Common myeloid progenitor, CD34-positive (primary cell): ENCODE measurements around the gene ERBB4.

Source experiments
- CTCF ChIA-PET: fragments of 350-600 bp; sonication (Branson Sonifier 250); formaldehyde crosslinking; loops from one replicate; lab custom pipeline; 2021; ENCODE audit warnings: antibody characterized with exemption; lab: Charles Lee
- POLR2A ChIA-PET: fragments of 350-600 bp; sonication (Branson Sonifier 250); formaldehyde crosslinking; loops from one replicate; lab custom pipeline; 2021; ENCODE audit warnings: antibody characterized with exemption; lab: Charles Lee
- DNase-seq, 3 donors: peaks; one replicate each; pipeline versions ENCODE4 v3.0.0 to v3.0.0-alpha.2; 2013
- H3K27ac ChIP-seq, 2 experiments: 1 replicate in 1 of 2; 2 replicates in 1 of 2; pipeline ENCODE4 v1.7.0; 2013; ENCODE audit warnings: inconsistent platforms in 2 of 2, low read length in 2 of 2, mild to moderate bottlenecking in 2 of 2, low read depth in 1 of 2, moderate library complexity in 1 of 2; ENCODE audit not compliant: severe bottlenecking in 2 of 2, insufficient read depth in 1 of 2, poor library complexity in 1 of 2
- H3K27me3 ChIP-seq, 5 experiments: replicated peaks in 2 of 5; 1 replicate in 3 of 5; 2 replicates in 2 of 5; pipeline versions ENCODE4 v1.6.1 to v1.7.0; 2013; ENCODE audit warnings: low read length in 4 of 5, mild to moderate bottlenecking in 2 of 5, moderate library complexity in 2 of 5, inconsistent platforms in 1 of 5; ENCODE audit not compliant: insufficient read depth in 5 of 5, control insufficient read depth in 4 of 5
- H3K36me3 ChIP-seq, 4 experiments: 1 replicate in 2 of 4; 2 replicates in 2 of 4; pipeline versions ENCODE4 v1.6.1 to v1.7.0; 2013; ENCODE audit warnings: low read length in 3 of 4, control low read depth in 1 of 4, mild to moderate bottlenecking in 1 of 4; ENCODE audit not compliant: control insufficient read depth in 4 of 4, insufficient read depth in 4 of 4
- H3K4me1 ChIP-seq, 4 experiments: 1 replicate in 3 of 4; 2 replicates in 1 of 4; pipeline versions ENCODE4 v1.6.1 to v1.7.1; 2013; ENCODE audit warnings: low read length in 3 of 4, mild to moderate bottlenecking in 3 of 4, control low read depth in 1 of 4, inconsistent platforms in 1 of 4, moderate library complexity in 1 of 4; ENCODE audit not compliant: control insufficient read depth in 4 of 4, insufficient read depth in 4 of 4; ENCODE audit errors: control extremely low read depth in 1 of 4
- H3K4me3 ChIP-seq, 7 experiments: 1 replicate in 4 of 7; 2 replicates in 3 of 7; pipeline versions ENCODE4 v1.5.1 to v1.7.0; 2013; ENCODE audit warnings: mild to moderate bottlenecking in 7 of 7, low read length in 6 of 7, moderate library complexity in 6 of 7, inconsistent platforms in 2 of 7, low read depth in 2 of 7, control low read depth in 1 of 7; ENCODE audit not compliant: insufficient read depth in 4 of 7, control insufficient read depth in 1 of 7; ENCODE audit errors: extremely low read depth in 1 of 7
- H3K9me3 ChIP-seq, 5 experiments: 1 replicate in 4 of 5; 2 replicates in 1 of 5; pipeline versions ENCODE4 v1.6.1 to v1.7.1; 2013; ENCODE audit warnings: low read length in 4 of 5, mild to moderate bottlenecking in 2 of 5, inconsistent platforms in 1 of 5, low read depth in 1 of 5, moderate library complexity in 1 of 5; ENCODE audit not compliant: control insufficient read depth in 4 of 5, insufficient read depth in 2 of 5; ENCODE audit errors: control extremely low read depth in 1 of 5
- WGBS: methylation state at CpG from one replicate; pipeline ENCODE4 v1.1.5; 2013; ENCODE audit not compliant: insufficient coverage; 5-methylcytosine and 5-hydroxymethylcytosine counted together

Gene ERBB4

DNA sequence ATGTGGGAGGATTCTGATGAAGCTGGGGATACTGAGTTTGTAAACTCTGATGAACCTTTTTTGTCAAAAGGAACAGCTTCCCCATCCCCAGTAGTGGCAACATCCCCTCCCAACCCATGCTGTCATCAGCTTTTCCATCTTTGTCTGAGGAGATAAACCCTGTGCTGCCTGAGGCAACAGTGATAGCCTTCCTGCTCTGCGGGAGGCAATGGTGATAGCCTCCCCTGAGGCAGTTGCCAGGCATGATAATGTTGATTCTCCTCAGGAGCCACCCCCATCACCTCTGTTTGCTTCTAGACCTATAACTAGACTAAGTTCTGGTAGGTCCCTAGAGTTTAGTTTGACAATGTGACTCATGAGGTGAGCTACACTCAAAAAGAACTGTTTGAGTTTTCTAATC, 97.5 kb downstream of the ERBB4 start:
- DNase-seq = no peak
- Histone ChIP-seq H3K4me3 (no peak overlapping the region), H3K9me3 (no peaks in the 10 kb centered on the region), H3K27me3 (no peaks in the 10 kb centered on the region), H3K27ac (no peak overlapping the region), H3K4me1 (no peaks in the 10 kb centered on the region), H3K36me3 (no peaks in the 10 kb centered on the region)
- CTCF ChIA-PET = no interaction called here
- WGBS = no CpG with 5 or more reads among the region's 1 CpG
- POLR2A ChIA-PET = no interaction called here

DNA sequence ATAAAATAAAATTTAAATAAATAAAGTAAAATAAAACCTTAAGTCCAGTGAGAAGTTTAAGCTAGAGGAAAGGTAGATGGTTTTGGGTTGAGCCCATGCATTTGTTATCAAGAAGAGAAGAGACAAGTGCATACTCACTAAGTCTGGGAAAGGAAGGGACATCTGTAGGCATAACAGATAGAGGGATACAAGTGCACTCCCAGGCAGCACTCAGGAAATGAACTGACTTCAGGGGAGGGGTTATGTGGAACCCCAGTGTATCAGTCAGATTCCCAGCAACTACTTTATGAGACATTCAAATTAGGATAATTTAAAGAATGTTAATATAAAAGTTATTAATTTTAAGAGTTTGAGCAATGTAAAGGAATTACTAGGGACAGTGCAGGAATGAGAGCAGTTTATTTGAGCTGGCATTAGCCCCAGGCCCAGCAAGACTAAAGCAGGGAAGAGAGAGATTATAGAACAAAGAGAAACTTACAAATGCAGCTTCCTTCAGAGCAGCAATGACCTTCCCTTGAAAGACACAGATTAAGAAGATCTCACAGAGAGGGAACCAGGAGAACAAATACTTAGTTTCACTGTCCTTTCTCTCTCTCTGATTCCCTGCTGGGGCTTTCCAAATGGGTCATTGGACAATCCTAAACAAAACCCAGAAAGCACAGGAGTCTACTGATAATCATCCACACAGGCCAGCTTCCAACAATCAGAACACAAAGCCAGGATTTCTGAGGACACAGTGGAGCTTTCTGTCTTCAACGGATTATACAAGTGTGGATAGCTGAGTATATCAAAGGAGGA, 109.7 kb downstream of the ERBB4 start:
- WGBS = no CpG with 5 or more reads among the region's 1 CpG
- ChIA-PET CTCF (no interaction called here), POLR2A (no interaction called here)
- Histone ChIP-seq H3K36me3 (no peaks in the 10 kb centered on the region), H3K4me1 (no peaks in the 10 kb centered on the region), H3K4me3 (no peak overlapping the region), H3K9me3 (peaks cover 0 to 2% (median 0%) of the 10 kb centered on the region in 5 experiments), H3K27ac (no peak overlapping the region), H3K27me3 (no peaks in the 10 kb centered on the region)
- no peak for DNase-seq

DNA sequence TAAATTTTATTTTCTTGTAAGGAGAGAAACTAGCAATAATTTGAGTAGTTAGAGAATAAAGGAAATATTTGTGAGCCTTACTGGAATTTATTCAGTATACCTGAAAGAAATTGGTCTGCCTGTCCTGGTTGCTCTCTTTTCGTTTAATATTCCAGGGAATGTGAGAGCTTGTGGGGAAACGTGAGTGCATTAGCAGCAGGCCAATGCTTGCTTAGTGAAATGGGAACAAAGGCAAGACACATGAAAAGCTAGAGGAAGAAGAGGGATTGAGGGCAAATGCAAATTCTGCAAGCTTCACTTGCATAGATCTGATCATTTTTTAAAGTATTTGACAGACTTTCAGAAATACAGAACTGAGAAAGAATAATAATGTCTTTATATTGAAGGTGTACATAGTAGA, 111.0 kb downstream of the ERBB4 start:
- ChIA-PET POLR2A (no interaction called here), CTCF (no interaction called here)
- H3K36me3 ChIP-seq = no peaks in the 10 kb centered on the region
- H3K27ac ChIP-seq = no peak overlapping the region
- H3K4me3 ChIP-seq = no peak overlapping the region
- WGBS = 79% methylated on average over 2 of the region's 2 CpGs
- H3K9me3 ChIP-seq = peaks cover 0 to 2% (median 0%) of the 10 kb centered on the region in 5 experiments
- no peak for DNase-seq
- no peaks in the 10 kb centered on the region for H3K27me3 ChIP-seq
- no peaks in the 10 kb centered on the region for H3K4me1 ChIP-seq

DNA sequence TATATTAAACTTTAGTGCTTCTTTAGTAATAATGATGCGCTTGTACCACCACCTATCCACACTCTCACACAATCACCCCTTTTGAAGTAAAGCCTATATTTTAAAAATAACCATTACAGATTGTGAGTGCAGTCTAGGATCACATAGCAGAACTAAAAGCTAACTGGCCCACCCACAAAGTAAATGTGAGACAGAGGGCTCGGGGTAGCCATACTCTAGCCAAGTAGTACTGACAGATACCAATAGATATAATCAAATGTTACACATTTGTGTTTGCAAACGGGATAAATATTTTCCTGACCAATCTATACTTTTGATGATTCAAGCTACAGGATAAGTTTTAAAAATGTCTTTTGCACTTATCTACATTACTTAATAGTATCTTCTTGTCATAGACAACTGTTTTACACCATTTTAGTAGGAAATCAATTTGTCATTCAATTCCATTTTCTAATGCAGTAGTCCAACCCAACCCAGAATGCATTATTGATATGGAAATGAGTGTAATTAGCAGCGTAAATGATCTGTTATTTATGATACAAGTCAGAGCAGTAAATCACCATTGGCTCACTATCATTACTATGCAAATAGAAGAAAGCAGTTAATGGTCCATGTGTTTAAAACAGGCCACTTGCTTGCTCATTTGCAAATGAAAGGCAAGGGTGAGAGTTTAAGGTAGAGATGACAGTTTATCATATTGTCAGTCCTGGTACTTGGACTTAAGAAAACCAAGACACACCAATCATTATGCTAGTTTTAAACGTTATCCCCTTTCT, 111.8 kb downstream of the ERBB4 start:
- POLR2A ChIA-PET = no interaction called here
- no peak for DNase-seq
- WGBS = no CpG with 5 or more reads among the region's 5 CpGs
- no peaks in the 10 kb centered on the region for H3K4me1 ChIP-seq
- H3K9me3 ChIP-seq = peaks cover 0 to 2% (median 0%) of the 10 kb centered on the region in 5 experiments
- CTCF ChIA-PET = no interaction called here
- no peaks in the 10 kb centered on the region for H3K27me3 ChIP-seq
- H3K27ac ChIP-seq = no peak overlapping the region
- H3K36me3 ChIP-seq = no peaks in the 10 kb centered on the region
- no peak overlapping the region for H3K4me3 ChIP-seq

DNA sequence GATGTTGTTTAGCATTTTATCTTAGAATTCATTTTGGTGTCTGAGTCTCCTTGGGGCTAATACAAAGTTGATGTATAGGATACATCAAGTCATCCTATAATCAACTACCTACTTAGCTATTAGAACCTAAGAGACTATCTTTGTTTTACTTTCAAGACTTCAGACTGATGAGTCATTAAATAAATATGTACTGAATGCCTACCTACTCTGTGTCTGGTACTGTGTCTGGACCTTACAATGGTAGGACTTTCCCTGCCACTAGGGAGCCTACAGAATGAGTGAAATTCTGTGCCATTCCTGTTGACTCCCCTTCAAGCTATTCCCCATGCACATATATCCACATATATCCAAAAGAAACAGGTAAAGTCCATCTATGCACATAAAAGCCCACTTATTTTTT, 114.5 kb downstream of the ERBB4 start:
- no peak for DNase-seq
- CTCF ChIA-PET = no interaction called here

DNA sequence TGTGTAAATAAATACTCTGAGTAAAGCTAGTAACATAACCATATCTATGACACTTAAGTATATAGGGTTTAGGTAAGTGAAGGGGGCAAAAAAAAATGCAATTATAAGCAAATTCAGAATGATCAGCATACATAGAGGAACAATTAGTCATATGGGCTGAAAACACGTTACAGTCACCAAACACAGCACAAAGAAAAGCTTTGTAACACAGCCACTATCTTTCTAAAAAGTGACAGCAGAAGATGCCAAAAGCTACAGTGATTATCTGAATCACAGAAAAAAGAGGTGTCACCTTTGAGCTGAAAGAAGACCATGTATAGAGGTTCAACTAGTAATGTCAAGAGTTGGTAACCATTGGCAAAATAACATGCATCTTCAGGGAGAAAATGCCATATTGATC, 115.5 kb downstream of the ERBB4 start:
- no peak overlapping the region for H3K27ac ChIP-seq
- no peak overlapping the region for H3K4me3 ChIP-seq
- H3K9me3 ChIP-seq = peaks cover 0 to 2% (median 0%) of the 10 kb centered on the region in 5 experiments
- WGBS = 100% methylated on average over 1 of the region's 1 CpG
- peaks cover 0 to 2% (median 0%) of the 10 kb centered on the region in 5 experiments for H3K27me3 ChIP-seq
- DNase-seq = no peak
- POLR2A ChIA-PET = no interaction called here
- CTCF ChIA-PET = no interaction called here
- no peaks in the 10 kb centered on the region for H3K4me1 ChIP-seq
- no peaks in the 10 kb centered on the region for H3K36me3 ChIP-seq

More for the DNA sequence above, 114.5 kb downstream of the ERBB4 start:
- H3K36me3 ChIP-seq = no peaks in the 10 kb centered on the region
- peaks cover 0 to 2% (median 0%) of the 10 kb centered on the region in 5 experiments for H3K27me3 ChIP-seq
- H3K27ac ChIP-seq = no peak overlapping the region
- no peak overlapping the region for H3K4me3 ChIP-seq
- H3K4me1 ChIP-seq = no peaks in the 10 kb centered on the region
- POLR2A ChIA-PET = no interaction called here
- H3K9me3 ChIP-seq = peaks cover 0 to 2% (median 0%) of the 10 kb centered on the region in 5 experiments
